Hepatocyte (in vitro differentiated cells): ENCODE measurements around the gene PRRG2. TPM values are rescaled to one million over a fixed set of nuclear protein-coding genes. Genes with fewer than 3 reads are reported as not detected.
A peak's percentile ranks its signal among the peaks of the same experiment; 100 is the strongest.

Experiments
- DNase-seq: peaks from one replicate; pipeline ENCODE4 v3.0.0-alpha.2; 2016; ENCODE audit warnings: low spot score
- H2AFZ ChIP-seq: fragments of 200-600 bp; sonication (generic); 2 replicates; pipeline ENCODE4 v1.6.0; 2016; ENCODE audit warnings: antibody characterized with exemption, mild to moderate bottlenecking
- H3K27ac ChIP-seq: fragments of 200-600 bp; sonication (generic); 2 replicates; pipeline ENCODE4 v1.5.1; 2016; ENCODE audit warnings: mild to moderate bottlenecking
- H3K27me3 ChIP-seq: fragments of 200-600 bp; sonication (generic); 2 replicates; pipeline ENCODE4 v1.6.1; 2016
- H3K36me3 ChIP-seq: fragments of 200-600 bp; sonication (generic); replicated peaks from 2 replicates; pipeline ENCODE4 v1.5.1; 2016; ENCODE audit warnings: low read depth; ENCODE audit not compliant: insufficient read depth
- H3K4me1 ChIP-seq: fragments of 200-600 bp; sonication (generic); 2 replicates; pipeline ENCODE4 v1.5.1; 2016; ENCODE audit warnings: mild to moderate bottlenecking, moderate library complexity; ENCODE audit not compliant: insufficient read depth
- H3K4me2 ChIP-seq: fragments of 200-600 bp; sonication (generic); 2 replicates; pipeline ENCODE4 v1.6.0; 2016
- H3K4me3 ChIP-seq: fragments of 200-600 bp; sonication (generic); 2 replicates; pipeline ENCODE4 v1.5.1; 2016; ENCODE audit warnings: mild to moderate bottlenecking
- H3K79me2 ChIP-seq: fragments of 200-600 bp; sonication (generic); 2 replicates; pipeline ENCODE4 v1.6.0; 2017; ENCODE audit warnings: mild to moderate bottlenecking
- H3K9me2 ChIP-seq: fragments of 200-600 bp; sonication (generic); replicated peaks from 2 replicates; pipeline ENCODE4 v1.6.0; 2017; ENCODE audit warnings: mild to moderate bottlenecking; ENCODE audit not compliant: insufficient read depth
- H3K9me3 ChIP-seq: fragments of 200-600 bp; sonication (generic); 2 replicates; pipeline ENCODE4 v1.5.1; 2016; ENCODE audit warnings: low read depth, mild to moderate bottlenecking
- H4K20me1 ChIP-seq: fragments of 200-600 bp; sonication (generic); 2 replicates; pipeline ENCODE4 v1.6.0; 2016; ENCODE audit warnings: mild to moderate bottlenecking; ENCODE audit not compliant: insufficient read depth, poor library complexity, severe bottlenecking
- CTCF ChIP-seq: fragments of 200-600 bp; sonication (generic); IDR thresholded peaks from 2 replicates; pipeline ENCODE4 v1.5.1; 2016; ENCODE audit warnings: antibody characterized with exemption, mild to moderate bottlenecking; ENCODE audit not compliant: poor library complexity
- EZH2 ChIP-seq: fragments of 200-600 bp; sonication (generic); IDR thresholded peaks from 2 replicates; pipeline ENCODE4 v1.6.1; 2016; ENCODE audit warnings: antibody characterized with exemption, mild to moderate bottlenecking, borderline replicate concordance
- WGBS: methylation state at CpG from one replicate; pipeline ENCODE4 v1.1.6; 2016; ENCODE audit warnings: low lambda C conversion rate; ENCODE audit errors: missing lambda C conversion rate; 5-methylcytosine and 5-hydroxymethylcytosine counted together
- polyA plus RNA-seq: library from polyadenylated mRNA; unstranded; fragments of >200 nt; fragmentation: Nextera tagmentation; extraction: Ambion mirVana; gene quantifications from 2 replicates; pipeline ENCODE4 v1.2.1, GENCODE V29; 2016
- total RNA-seq: library from RNA; depleted of rRNA; stranded (reverse); fragments of >200 nt; gene quantifications from 2 replicates; pipeline ENCODE4 v1.2.3, GENCODE V29; 2014

The PRRG2 gene
- total and polyA plus RNA-seq, 2 experiments from 2014 or later, result 4.0 to 10.2 TPM

- Histone ChIP-seq H2AFZ (no peak overlapping the region), H3K27me3 (no peaks in the 10 kb centered on the region), H3K36me3 (no peaks in the 10 kb centered on the region), H3K9me3 (no peaks in the 10 kb centered on the region), H3K4me1 (peaks cover 25% of the 10 kb centered on the region), H3K9me2 (no peaks in the 10 kb centered on the region), H4K20me1 (peaks cover 10% of the 10 kb centered on the region), H3K4me2 (no peak overlapping the region), H3K4me3 (no peak overlapping the region), H3K79me2 (peaks cover 76% of the 10 kb centered on the region), H3K27ac (peak overlapping the region; percentile 48)
- WGBS, result 70% methylated on average over 10 of the region's 11 CpGs
- peak; percentile 43 for DNase-seq
- peak; percentile 35 for TF ChIP-seq CTCF
- TF ChIP-seq EZH2, result no peak
Measured at GRCh38 chr19:49570997-49571676, 10.0 kb upstream of the PRRG2 start.

- Histone ChIP-seq H2AFZ (no peak overlapping the region), H3K4me3 (no peak overlapping the region), H3K9me3 (no peaks in the 10 kb centered on the region), H3K4me2 (no peak overlapping the region), H3K27ac (no peak overlapping the region), H3K36me3 (no peaks in the 10 kb centered on the region), H3K9me2 (no peaks in the 10 kb centered on the region), H4K20me1 (peaks cover 4% of the 10 kb centered on the region), H3K79me2 (peaks cover 78% of the 10 kb centered on the region), H3K27me3 (no peaks in the 10 kb centered on the region), H3K4me1 (peaks cover 18% of the 10 kb centered on the region)
- no peak for DNase-seq
- WGBS, result 97% methylated on average over 7 of the region's 7 CpGs
- TF ChIP-seq CTCF, result no peak
Measured at GRCh38 chr19:49573009-49573408, 8.1 kb upstream of the PRRG2 start.

GRCh38 chr19:49573425-49573824 lies 7.7 kb upstream of the PRRG2 start:
- H3K79me2 ChIP-seq, result peaks cover 78% of the 10 kb centered on the region

More at GRCh38 chr19:49573425-49573824, 7.7 kb upstream of the PRRG2 start:
- Histone ChIP-seq H3K4me2 (no peak overlapping the region), H4K20me1 (peaks cover 4% of the 10 kb centered on the region), H3K9me2 (no peaks in the 10 kb centered on the region), H3K36me3 (no peaks in the 10 kb centered on the region), H3K4me3 (no peak overlapping the region), H3K4me1 (peaks cover 14% of the 10 kb centered on the region), H2AFZ (no peak overlapping the region), H3K9me3 (no peaks in the 10 kb centered on the region), H3K27ac (no peak overlapping the region), H3K27me3 (no peaks in the 10 kb centered on the region)
- WGBS, result 95% methylated on average over 3 of the region's 3 CpGs
- DNase-seq, result no peak
- TF ChIP-seq CTCF, result no peak
